IMR-90 (cell line): ENCODE measurements around the gene PDE4A. TPM values are rescaled to one million over a fixed set of nuclear protein-coding genes. Genes with fewer than 3 reads are reported as not detected.
A peak's percentile ranks its signal among the peaks of the same experiment; 100 is the strongest.

Experiments
- ATAC-seq: fragments of 200-7000 bp; cut with Tn5 transposase; 2 replicates; pipeline ENCODE4 v1.9.1; 2020; ENCODE audit warnings: low read depth, mild to moderate bottlenecking, moderate library complexity
- BruUV-seq: library from RNA; stranded (reverse); fragments of 400-500 nt; replicated peaks from 2 replicates; lab custom pipeline; 2021; lab: Mats Ljungman, UMichigan
- CTCF ChIA-PET: fragments of 300-600 bp; formaldehyde crosslinking; extraction: SDS; loops from one replicate; lab custom pipeline; 2021; ENCODE audit warnings: antibody characterized with exemption; lab: Yijun Ruan, JAX
- POLR2A ChIA-PET: fragments of 300-600 bp; sonication (Branson Sonifier 250); formaldehyde crosslinking; loops from one replicate; lab custom pipeline; 2022; ENCODE audit warnings: antibody characterized with exemption; ENCODE audit not compliant: unreplicated experiment; lab: Charles Lee
- DNase-seq: peaks from one replicate; pipeline ENCODE4 v3.0.0; 2013
- H2AFZ ChIP-seq: replicated peaks from 2 replicates; pipeline ENCODE3; 2013; ENCODE audit warnings: low read length, mild to moderate bottlenecking; ENCODE audit not compliant: poor library complexity
- H2AK5ac ChIP-seq: 2 replicates; pipeline ENCODE4 v1.6.1; 2013; ENCODE audit warnings: low read depth, low read length, inconsistent platforms
- H2AK9ac ChIP-seq: replicated peaks from 2 replicates; pipeline ENCODE3; 2013; ENCODE audit warnings: mild to moderate bottlenecking, low read depth, low read length, moderate library complexity; ENCODE audit not compliant: poor library complexity
- H2BK120ac ChIP-seq: 2 replicates; pipeline ENCODE4 v1.6.1; 2013; ENCODE audit warnings: low read depth, low read length, inconsistent platforms
- H2BK15ac ChIP-seq: 3 replicates; pipeline ENCODE4 v1.6.1; 2013; ENCODE audit warnings: low read depth, low read length, inconsistent platforms
- H2BK20ac ChIP-seq: 2 replicates; pipeline ENCODE4 v1.6.1; 2013; ENCODE audit warnings: low read depth, mild to moderate bottlenecking, inconsistent platforms, low read length, moderate library complexity
- H2BK5ac ChIP-seq: 2 replicates; pipeline ENCODE4 v1.6.1; 2013; ENCODE audit warnings: mild to moderate bottlenecking, low read depth, low read length, inconsistent platforms; ENCODE audit not compliant: poor library complexity, severe bottlenecking
- H3K14ac ChIP-seq: replicated peaks from 2 replicates; pipeline ENCODE4 v1.6.1; 2013; ENCODE audit warnings: low read depth, low read length, inconsistent platforms
- H3K18ac ChIP-seq: 2 replicates; pipeline ENCODE4 v1.6.1; 2013; ENCODE audit warnings: low read depth, low read length, control low read depth
- H3K23ac ChIP-seq: 2 replicates; pipeline ENCODE4 v1.6.1; 2013; ENCODE audit warnings: low read depth, low read length, inconsistent platforms
- H3K27ac ChIP-seq: 2 replicates; pipeline ENCODE4 v1.5.1; 2013; ENCODE audit warnings: mild to moderate bottlenecking, control low read depth, low read length; ENCODE audit not compliant: insufficient read depth
- H3K27me3 ChIP-seq: 2 replicates; pipeline ENCODE4 v1.6.1; 2013; ENCODE audit warnings: low read length; ENCODE audit not compliant: control insufficient read depth, insufficient read depth
- H3K36me3 ChIP-seq: 2 replicates; pipeline ENCODE4 v1.6.1; 2013; ENCODE audit warnings: low read length, mixed read lengths; ENCODE audit not compliant: control insufficient read depth, insufficient read depth
- H3K4ac ChIP-seq: 2 replicates; pipeline ENCODE4 v1.6.1; 2013; ENCODE audit warnings: low read depth, low read length, inconsistent platforms
- H3K4me1 ChIP-seq: 2 replicates; pipeline ENCODE4 v1.6.1; 2013; ENCODE audit warnings: low read length, mixed read lengths; ENCODE audit not compliant: control insufficient read depth, insufficient read depth
- H3K4me2 ChIP-seq: 2 replicates; pipeline ENCODE4 v1.6.1; 2013; ENCODE audit warnings: low read depth, mild to moderate bottlenecking, control low read depth, low read length, moderate library complexity
- H3K4me3 ChIP-seq: 2 replicates; pipeline ENCODE4 v1.5.1; 2013; ENCODE audit warnings: low read depth, mild to moderate bottlenecking, control low read depth, low read length, moderate library complexity; ENCODE audit not compliant: insufficient read depth
- H3K56ac ChIP-seq: 2 replicates; pipeline ENCODE4 v1.6.1; 2013; ENCODE audit warnings: low read length, inconsistent platforms; ENCODE audit not compliant: insufficient read depth; ENCODE audit errors: extremely low read depth
- H3K79me1 ChIP-seq, 2 experiments: 2 replicates each; pipeline ENCODE4 v1.6.1; 2013; ENCODE audit warnings: low read length in 2 of 2, inconsistent platforms in 1 of 2, low read depth in 1 of 2
- H3K9ac ChIP-seq: 2 replicates; pipeline ENCODE4 v1.6.1; 2013; ENCODE audit warnings: low read depth, low read length, control low read depth
- H3K9me1 ChIP-seq: 2 replicates; pipeline ENCODE4 v1.6.1; 2013; ENCODE audit warnings: low read length, inconsistent platforms; ENCODE audit not compliant: insufficient read depth
- H3K9me3 ChIP-seq: 2 replicates; pipeline ENCODE4 v1.6.1; 2013; ENCODE audit warnings: low read length; ENCODE audit not compliant: control insufficient read depth, insufficient read depth
- H4K20me1 ChIP-seq: 2 replicates; pipeline ENCODE4 v1.6.1; 2013; ENCODE audit warnings: low read length, inconsistent platforms; ENCODE audit not compliant: insufficient read depth
- H4K5ac ChIP-seq: 2 replicates; pipeline ENCODE4 v1.6.1; 2013; ENCODE audit warnings: mild to moderate bottlenecking, low read depth, low read length, control low read depth
- H4K8ac ChIP-seq, 2 experiments: 2 replicates each; pipeline ENCODE4 v1.6.1; 2013; ENCODE audit warnings: low read depth in 2 of 2, low read length in 2 of 2, control low read depth in 1 of 2, inconsistent platforms in 1 of 2
- H4K91ac ChIP-seq: 2 replicates; pipeline ENCODE4 v1.6.1; 2013; ENCODE audit warnings: low read depth, low read length, inconsistent platforms; ENCODE audit not compliant: insufficient read depth
- BHLHE40 ChIP-seq: fragments of 150-350 bp; IDR thresholded peaks from 2 replicates; pipeline ENCODE4 v1.6.1; 2016; ENCODE audit warnings: mild to moderate bottlenecking, low read depth, low read length
- CHD1 ChIP-seq: IDR thresholded peaks from 2 replicates; pipeline ENCODE4 v1.6.1; 2012; ENCODE audit warnings: low read depth, low read length, improper control_type of control experiment
- CTCF ChIP-seq: conservative IDR thresholded peaks from 2 replicates; pipeline ENCODE4 v1.5.1; 2012; ENCODE audit warnings: mild to moderate bottlenecking, low read depth, low read length, improper control_type of control experiment
- ELK1 ChIP-seq: fragments of 150-350 bp; IDR thresholded peaks from 2 replicates; pipeline ENCODE4 v1.6.1; 2016; ENCODE audit warnings: low read depth, mild to moderate bottlenecking, low read length, moderate library complexity, borderline replicate concordance
- FOS ChIP-seq: fragments of 150-350 bp; IDR thresholded peaks from 2 replicates; pipeline ENCODE4 v1.6.1; 2016; ENCODE audit warnings: low read depth, low read length
- MAFK ChIP-seq: IDR thresholded peaks from 2 replicates; pipeline ENCODE4 v1.6.1; 2012; ENCODE audit warnings: low read depth, low read length, improper control_type of control experiment
- MAZ ChIP-seq: IDR thresholded peaks from 2 replicates; pipeline ENCODE4 v1.6.1; 2012; ENCODE audit warnings: low read depth, mild to moderate bottlenecking, low read length, improper control_type of control experiment, moderate library complexity, borderline replicate concordance
- MXI1 ChIP-seq: IDR thresholded peaks from 2 replicates; pipeline ENCODE4 v1.6.1; 2012; ENCODE audit warnings: low read depth, mild to moderate bottlenecking, low read length, moderate library complexity, borderline replicate concordance
- NFE2L2 ChIP-seq: fragments of 150-350 bp; IDR thresholded peaks from 2 replicates; pipeline ENCODE4 v1.6.1; 2016; ENCODE audit warnings: low read depth, mild to moderate bottlenecking, low read length
- POLR2A ChIP-seq: IDR thresholded peaks from 2 replicates; pipeline ENCODE4 v1.6.1; 2012; ENCODE audit warnings: mild to moderate bottlenecking, low read depth, low read length
- RAD21 ChIP-seq: IDR thresholded peaks from 2 replicates; pipeline ENCODE4 v1.6.1; 2012; ENCODE audit warnings: low read length, improper control_type of control experiment
- RCOR1 ChIP-seq: IDR thresholded peaks from 2 replicates; pipeline ENCODE4 v1.6.1; 2012; ENCODE audit warnings: mild to moderate bottlenecking, low read length, improper control_type of control experiment; ENCODE audit not compliant: insufficient replicate concordance
- RFX5 ChIP-seq: IDR thresholded peaks from 2 replicates; pipeline ENCODE4 v1.8.0; 2012; ENCODE audit warnings: low read depth, mild to moderate bottlenecking, low read length, moderate library complexity
- SMC3 ChIP-seq: fragments of 150-350 bp; IDR thresholded peaks from 2 replicates; pipeline ENCODE4 v1.6.1; 2016; ENCODE audit warnings: low read depth, mild to moderate bottlenecking, antibody characterized with exemption, low read length, moderate library complexity
- USF2 ChIP-seq: fragments of 150-350 bp; IDR thresholded peaks from 2 replicates; pipeline ENCODE4 v1.6.1; 2017; ENCODE audit warnings: mild to moderate bottlenecking, antibody characterized with exemption, low read length, low read depth
- WGBS, 2 experiments: methylation state at CpG; one replicate each; pipeline versions ENCODE4 v1.1.5 to v1.1.7; 2013; ENCODE audit warnings: missing lambda C conversion rate in 2 of 2; ENCODE audit not compliant: insufficient read length in 1 of 2; ENCODE audit errors: extremely low coverage in 2 of 2; 5-methylcytosine and 5-hydroxymethylcytosine counted together
- dilution Hi-C: fragments of 300-500 bp; cut with HindIII; formaldehyde crosslinking; loops from one replicate; pipeline ENCODE4 v1.14.3; 2018; ENCODE audit warnings: low sequenced_read_pairs; ENCODE audit not compliant: unreplicated experiment
- in situ Hi-C: fragments of 300-500 bp; cut with MboI; formaldehyde crosslinking; loops from 3 replicates; pipeline ENCODE4 v1.14.3; 2019; ENCODE audit warnings: low sequenced_read_pairs, inconsistent platforms, mixed read lengths
- intact Hi-C: fragments of 100-400 bp; cut with micrococcal nuclease; formaldehyde crosslinking; loops from 2 replicates; pipeline ENCODE4 v1.10.0; 2022
- polyA plus RNA-seq, 3 experiments: library from polyadenylated mRNA; depleted of rRNA; stranded (reverse); fragments of >200 nt; gene quantifications; 2 replicates each; pipeline ENCODE4 v1.2.3, GENCODE V29; 2012; ENCODE audit warnings: low replicate concordance in 1 of 3
- total RNA-seq: library from RNA; depleted of rRNA; stranded (reverse); fragments of >200 nt; gene quantifications from 2 replicates; pipeline ENCODE4 v1.2.3, GENCODE V29; 2012

Gene PDE4A
- total and polyA plus RNA-seq, 2 of the 4 experiments (the other 2 are of a cell fraction): 1.8 to 7.0 TPM

- intact Hi-C loops (no loop called here), in situ Hi-C loops (loop anchor here (10.0 kb wide), 1 partner anchor 145 kb away; no protein-coding TSS in a partner anchor), dilution Hi-C loops (no loop called here)
- whole genome bisulfite sequencing, 2 experiments: 92% methylated on average over 13 of the region's 24 CpGs; no CpG with 5 or more reads in 1 of the 2 experiments
- CTCF ChIA-PET: no interaction called here
- H3K56ac ChIP-seq: no peak overlapping the region
- no peak overlapping the region for H2BK120ac ChIP-seq
- POLR2A ChIA-PET: interaction anchor here (0.6 kb wide), 1 partner anchor 82 kb away, joined by 5 read pairs; no protein-coding TSS in a partner anchor
- DNase-seq (no peak), ATAC-seq (no peak)
- BruUV-seq: no TSS peak
- H3K9ac ChIP-seq: no peak overlapping the region
- peak overlapping the region; percentile 67 for H2AFZ ChIP-seq
- no peak overlapping the region for H3K4me2 ChIP-seq
- no peak overlapping the region for H2BK20ac ChIP-seq
- peaks cover 12% of the 10 kb centered on the region for H4K20me1 ChIP-seq
- H2BK5ac ChIP-seq: no peak overlapping the region
- no peak overlapping the region for H3K18ac ChIP-seq
- H3K23ac ChIP-seq: no peak overlapping the region
- no peak overlapping the region for H4K8ac ChIP-seq
- no peaks in the 10 kb centered on the region for H3K27me3 ChIP-seq
- no peak overlapping the region for H2AK5ac ChIP-seq
- no peak overlapping the region for H2BK15ac ChIP-seq
- no peaks in the 10 kb centered on the region for H3K9me3 ChIP-seq
- no peak overlapping the region for H3K4ac ChIP-seq
- H4K5ac ChIP-seq: no peak overlapping the region
- no peak overlapping the region for H3K27ac ChIP-seq
- no peak overlapping the region for H4K91ac ChIP-seq
- peaks cover 24 to 53% of the 10 kb centered on the region in 2 experiments for H3K79me1 ChIP-seq
- H3K36me3 ChIP-seq: peaks cover 33% of the 10 kb centered on the region
- H3K14ac ChIP-seq: no peak overlapping the region
- H3K4me1 ChIP-seq: peaks cover 3% of the 10 kb centered on the region; the same call in 1 of the 2 replicates
- no peak overlapping the region for H2AK9ac ChIP-seq
- no peak overlapping the region for H3K4me3 ChIP-seq
- peaks cover 10% of the 10 kb centered on the region for H3K9me1 ChIP-seq
- TF ChIP-seq USF2 (no peak), ELK1 (no peak), RFX5 (no peak), RAD21 (no peak), RCOR1 (no peak), NFE2L2 (no peak), BHLHE40 (no peak), MAFK (no peak), CHD1 (no peak), SMC3 (no peak), FOS (no peak), POLR2A (no peak), MAZ (no peak), MXI1 (no peak), CTCF (no peak)
These were observed 79.4 kb downstream of the PDE4A start for GRCh38 chr19:10499550-10500246.
